MM.1S (cell line): ENCODE results near the gene DNAH9.

Experiments
- CTCF ChIP-seq: fragments of 300-600 bp; sonication (generic); IDR thresholded peaks from 2 replicates; pipeline ENCODE4 v1.5.1; 2016; ENCODE audit warnings: antibody characterized with exemption, low read length, mixed read lengths
- EZH2 ChIP-seq: fragments of 300-600 bp; sonication (generic); optimal IDR thresholded peaks from 2 replicates; pipeline ENCODE3; 2017; ENCODE audit warnings: low read depth, mild to moderate bottlenecking, antibody characterized with exemption, low read length, mixed read lengths

GRCh38 chr17:11889266-11889665 lies 291.0 kb downstream of the DNAH9 start:
- TF ChIP-seq CTCF, result no peak
- no peak for TF ChIP-seq EZH2
